Activated CD8-positive, alpha-beta T cell treated with anti-CD3 and anti-CD28 coated beads, Interleukin-2, amount 10 ng/mL, durations not matched to agents 7 days and 5 days (primary cell): Measurements from ENCODE around the gene GABRG3. TPM values are rescaled to one million over a fixed set of nuclear protein-coding genes. Genes with fewer than 3 reads are reported as not detected.

Experiments
- ATAC-seq: fragments of 150-1000 bp; cut with Tn5 transposase; one replicate; pipeline ENCODE4 v1.10.0; 2021; ENCODE audit warnings: moderate library complexity
- CTCF ChIA-PET: fragments of 350-600 bp; sonication (Branson Sonifier 250); formaldehyde crosslinking; loops from one replicate; lab custom pipeline; 2021; ENCODE audit warnings: antibody characterized with exemption; lab: Charles Lee
- POLR2A ChIA-PET: fragments of 350-600 bp; sonication (Branson Sonifier 250); formaldehyde crosslinking; loops from one replicate; lab custom pipeline; 2021; ENCODE audit warnings: antibody characterized with exemption; lab: Charles Lee
- DNase-seq: peaks from one replicate; pipeline ENCODE4 v3.0.0-alpha.2; 2020
- H3K27ac Mint-ChIP-seq: one replicate; pipeline ENCODE4 v1.8.0; 2021; ENCODE audit warnings: mild to moderate bottlenecking, mixed read lengths
- H3K27me3 Mint-ChIP-seq: one replicate; pipeline ENCODE4 v1.8.0; 2021; ENCODE audit warnings: low read depth, mixed read lengths
- H3K36me3 Mint-ChIP-seq: one replicate; pipeline ENCODE4 v1.8.0; 2021; ENCODE audit warnings: low read depth, mixed read lengths
- H3K4me1 Mint-ChIP-seq: one replicate; pipeline ENCODE4 v1.8.0; 2021; ENCODE audit warnings: low read depth, mixed read lengths
- H3K4me3 Mint-ChIP-seq: one replicate; pipeline ENCODE4 v1.8.0; 2021; ENCODE audit warnings: mild to moderate bottlenecking, mixed read lengths
- H3K9me3 Mint-ChIP-seq: one replicate; pipeline ENCODE4 v1.8.0; 2022; ENCODE audit warnings: mixed read lengths; ENCODE audit not compliant: insufficient read depth
- total RNA-seq, 2 experiments: library from RNA; stranded (reverse); gene quantifications; one replicate each; pipeline ENCODE4 v1.2.3, GENCODE V29; 2021

GABRG3 gene
- total RNA-seq, 2 experiments from 2014 or later, result not detected

DNA sequence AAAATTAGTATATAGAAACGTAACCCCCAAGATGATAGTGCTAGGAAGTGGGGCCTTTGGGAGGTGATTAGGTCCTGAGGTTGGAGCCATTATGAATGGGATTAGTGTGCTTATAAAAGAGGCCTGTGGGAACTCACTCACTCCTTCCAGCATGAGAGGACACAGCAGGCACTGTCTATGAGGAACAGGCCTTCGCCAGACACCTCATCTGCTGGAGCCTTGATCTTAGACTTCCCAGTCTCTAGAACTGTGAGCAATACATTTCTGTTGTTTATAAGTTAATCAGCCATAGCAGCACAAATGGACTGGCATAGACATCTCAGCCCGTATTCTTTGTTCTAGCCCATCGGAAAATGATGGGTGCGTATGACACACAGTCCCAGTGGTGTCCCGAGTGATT lies 152.3 kb downstream of the GABRG3 start:
- H3K27me3 Mint-ChIP-seq, result no peaks in the 10 kb centered on the region
- CTCF ChIA-PET, result no interaction called here
- no peak overlapping the region for H3K4me3 Mint-ChIP-seq
- DNase-seq (no peak), ATAC-seq (no peak)
- H3K27ac Mint-ChIP-seq, result no peak overlapping the region
- POLR2A ChIA-PET, result no interaction called here
- no peaks in the 10 kb centered on the region for H3K4me1 Mint-ChIP-seq
- H3K36me3 Mint-ChIP-seq, result no peaks in the 10 kb centered on the region
- no peaks in the 10 kb centered on the region for H3K9me3 Mint-ChIP-seq

DNA sequence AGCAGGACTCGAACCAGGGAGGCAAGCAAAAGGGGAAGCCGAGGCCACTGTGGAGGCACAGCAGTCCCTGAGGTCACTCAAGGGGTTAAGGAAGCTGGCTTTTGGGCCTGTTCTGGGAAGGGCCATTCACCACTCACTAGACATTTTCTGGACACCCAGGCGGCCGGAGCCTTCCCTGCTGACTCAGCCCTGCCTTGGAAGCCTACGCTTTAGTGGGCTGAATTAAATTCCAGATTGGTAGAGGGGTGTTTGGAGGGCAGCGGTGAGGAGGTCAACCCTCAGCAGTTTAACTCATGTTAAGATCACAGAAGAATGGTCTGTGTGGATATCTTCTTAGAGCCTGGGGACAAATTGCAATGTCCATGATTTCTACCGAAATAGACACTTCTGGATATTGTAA lies 152.8 kb downstream of the GABRG3 start:
- Mint-ChIP-seq H3K4me3 (no peak overlapping the region), H3K27me3 (no peaks in the 10 kb centered on the region), H3K27ac (no peak overlapping the region), H3K36me3 (no peaks in the 10 kb centered on the region), H3K4me1 (no peaks in the 10 kb centered on the region), H3K9me3 (no peaks in the 10 kb centered on the region)
- CTCF ChIA-PET, result no interaction called here
- no peak for ATAC-seq
- POLR2A ChIA-PET, result no interaction called here
- DNase-seq, result no peak

DNA sequence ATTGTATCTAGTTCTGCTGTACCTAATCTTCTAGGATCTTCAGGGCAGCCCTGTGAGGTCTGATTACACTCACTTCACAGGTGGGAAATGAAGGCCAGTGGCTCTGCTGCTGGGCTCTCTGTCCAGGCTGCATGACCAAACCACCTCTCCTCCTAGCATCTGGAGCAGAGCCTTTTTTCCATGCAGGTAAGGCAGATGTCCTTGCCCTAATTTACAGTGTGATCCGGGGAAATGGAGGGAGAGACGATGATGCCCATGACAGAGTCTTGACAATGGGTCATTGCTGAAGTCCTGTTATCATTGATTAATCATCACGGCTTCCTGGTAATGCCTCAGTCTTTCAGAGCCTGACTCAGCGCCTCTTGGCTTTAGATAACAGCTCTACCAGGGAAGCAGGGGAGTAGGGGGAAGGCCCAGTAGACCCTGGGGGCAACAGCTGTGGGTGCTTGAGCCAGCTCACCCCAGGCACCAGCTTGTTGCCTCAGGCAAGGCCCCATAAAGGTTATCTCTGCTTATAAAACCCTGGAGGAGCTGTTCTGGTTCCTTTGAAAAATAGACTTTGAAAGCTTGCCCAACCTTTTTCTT lies 153.4 kb downstream of the GABRG3 start:
- no peak for ATAC-seq
- CTCF ChIA-PET, result no interaction called here
- H3K9me3 Mint-ChIP-seq, result no peaks in the 10 kb centered on the region

DNA sequence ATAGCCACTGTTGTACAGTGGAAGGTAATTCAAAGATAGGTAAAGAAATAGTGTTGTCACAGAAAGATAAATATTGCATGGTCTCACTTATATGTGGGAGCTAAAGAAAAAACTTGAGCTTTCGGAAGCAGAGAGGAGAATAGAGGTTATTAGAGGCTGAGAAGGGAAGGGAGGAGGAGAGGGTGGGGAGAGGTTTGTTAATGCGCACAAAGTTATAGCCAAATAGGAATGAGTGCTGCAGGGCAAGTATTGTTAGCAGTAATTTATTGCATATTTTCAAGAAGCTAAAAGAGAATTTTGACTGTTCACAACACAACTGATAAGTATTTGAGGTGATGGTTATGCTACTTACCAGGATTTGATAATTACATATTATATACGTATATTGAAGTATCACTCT lies 154.2 kb downstream of the GABRG3 start:
- ATAC-seq (no peak), DNase-seq (no peak)
- H3K36me3 Mint-ChIP-seq, result no peaks in the 10 kb centered on the region
- no peaks in the 10 kb centered on the region for H3K9me3 Mint-ChIP-seq
- H3K4me1 Mint-ChIP-seq, result no peaks in the 10 kb centered on the region
- ChIA-PET CTCF (no interaction called here), POLR2A (no interaction called here)
- no peak overlapping the region for H3K27ac Mint-ChIP-seq
- no peak overlapping the region for H3K4me3 Mint-ChIP-seq
- H3K27me3 Mint-ChIP-seq, result no peaks in the 10 kb centered on the region

More for the DNA sequence above, 153.4 kb downstream of the GABRG3 start:
- no peaks in the 10 kb centered on the region for H3K36me3 Mint-ChIP-seq
- no peaks in the 10 kb centered on the region for H3K27me3 Mint-ChIP-seq
- no peak overlapping the region for H3K4me3 Mint-ChIP-seq
- H3K27ac Mint-ChIP-seq, result no peak overlapping the region
- POLR2A ChIA-PET, result no interaction called here
- no peaks in the 10 kb centered on the region for H3K4me1 Mint-ChIP-seq
- DNase-seq, result no peak

DNA sequence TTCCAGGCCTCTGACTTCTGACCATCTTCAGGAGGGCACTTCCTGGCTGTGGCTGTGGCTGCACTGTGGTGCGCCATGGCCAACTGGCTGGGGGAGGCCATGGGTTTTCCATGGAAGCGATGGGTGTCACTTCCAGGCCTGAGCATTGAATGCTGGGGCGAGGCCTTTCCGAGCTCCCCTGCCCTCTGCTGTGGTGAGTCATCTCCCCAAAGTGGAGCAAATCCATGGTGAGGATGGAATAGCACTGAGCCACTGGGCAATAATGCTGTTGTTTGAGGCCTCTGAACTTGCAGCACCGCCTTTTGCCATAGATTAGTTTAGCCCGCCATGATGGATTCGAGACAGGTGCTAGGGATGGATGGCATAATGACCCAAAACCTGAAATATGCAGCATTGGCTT lies 155.5 kb downstream of the GABRG3 start:
- Mint-ChIP-seq H3K9me3 (no peaks in the 10 kb centered on the region), H3K4me1 (no peaks in the 10 kb centered on the region), H3K27me3 (no peaks in the 10 kb centered on the region), H3K27ac (no peak overlapping the region), H3K4me3 (no peak overlapping the region), H3K36me3 (no peaks in the 10 kb centered on the region)
- ATAC-seq, result no peak
- POLR2A ChIA-PET, result no interaction called here
- CTCF ChIA-PET, result no interaction called here
- no peak for DNase-seq

DNA sequence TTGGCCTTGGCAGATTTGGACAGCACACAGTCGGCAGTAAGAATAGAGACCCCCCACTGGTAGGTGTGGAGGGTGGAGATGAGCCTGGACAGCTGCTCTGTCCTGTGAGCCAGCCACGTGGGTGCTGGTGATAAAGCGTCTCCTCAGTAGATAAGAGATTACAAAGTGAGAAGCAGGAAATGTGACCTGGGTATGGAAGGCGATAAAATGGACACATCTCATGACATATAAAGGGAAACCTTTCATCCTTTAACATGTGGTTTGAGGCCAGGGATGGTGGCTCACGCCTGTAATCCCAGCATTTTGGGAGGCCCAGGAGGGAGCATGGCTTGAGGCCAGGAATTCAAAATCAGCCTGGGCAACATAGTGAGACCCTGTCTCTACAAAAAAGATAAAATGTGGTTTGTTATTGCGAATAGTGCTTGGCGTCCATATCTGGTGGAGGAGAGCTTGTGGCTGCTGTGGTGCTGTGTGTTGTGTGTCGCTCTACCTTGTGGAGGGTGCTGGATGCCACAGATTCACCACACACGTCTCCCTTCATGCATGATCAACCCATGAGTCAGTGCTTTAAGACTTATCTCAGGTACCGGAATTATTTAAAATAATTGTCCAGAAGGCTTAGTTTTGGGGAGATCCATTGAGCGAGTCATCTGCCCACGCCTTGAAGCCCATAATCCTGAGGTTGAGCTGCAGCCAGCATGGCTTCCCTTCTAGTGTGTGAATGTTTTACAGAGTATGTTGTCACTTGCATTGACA lies 157.0 kb downstream of the GABRG3 start:
- Mint-ChIP-seq H3K9me3 (no peaks in the 10 kb centered on the region), H3K27me3 (no peaks in the 10 kb centered on the region), H3K27ac (no peak overlapping the region), H3K4me1 (no peaks in the 10 kb centered on the region), H3K4me3 (no peak overlapping the region), H3K36me3 (no peaks in the 10 kb centered on the region)
- ChIA-PET CTCF (no interaction called here), POLR2A (no interaction called here)
- DNase-seq (no peak), ATAC-seq (no peak)

DNA sequence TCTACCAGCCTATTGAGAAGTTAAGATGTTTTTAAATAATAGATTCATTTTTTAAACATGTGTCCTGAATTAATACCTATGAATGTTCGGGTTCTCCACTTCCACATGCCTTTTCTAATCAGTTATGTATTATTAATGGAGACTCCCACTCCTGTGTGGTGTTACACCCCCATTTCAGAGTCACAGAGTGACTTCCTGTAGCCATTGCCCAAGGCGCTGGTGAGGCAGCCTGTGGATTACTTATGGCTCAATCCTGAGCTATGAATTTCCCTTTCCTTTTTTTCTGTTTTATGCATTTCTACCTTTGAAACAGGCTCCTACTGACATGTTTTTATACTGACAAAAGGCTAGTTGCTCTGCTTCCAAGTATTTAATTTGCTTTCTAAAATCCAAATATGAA lies 162.3 kb downstream of the GABRG3 start:
- POLR2A ChIA-PET, result no interaction called here
- Mint-ChIP-seq H3K36me3 (no peaks in the 10 kb centered on the region), H3K27ac (no peak overlapping the region), H3K9me3 (no peaks in the 10 kb centered on the region), H3K4me1 (no peaks in the 10 kb centered on the region), H3K27me3 (no peaks in the 10 kb centered on the region), H3K4me3 (no peak overlapping the region)
- DNase-seq, result no peak
- no peak for ATAC-seq
- CTCF ChIA-PET, result no interaction called here

DNA sequence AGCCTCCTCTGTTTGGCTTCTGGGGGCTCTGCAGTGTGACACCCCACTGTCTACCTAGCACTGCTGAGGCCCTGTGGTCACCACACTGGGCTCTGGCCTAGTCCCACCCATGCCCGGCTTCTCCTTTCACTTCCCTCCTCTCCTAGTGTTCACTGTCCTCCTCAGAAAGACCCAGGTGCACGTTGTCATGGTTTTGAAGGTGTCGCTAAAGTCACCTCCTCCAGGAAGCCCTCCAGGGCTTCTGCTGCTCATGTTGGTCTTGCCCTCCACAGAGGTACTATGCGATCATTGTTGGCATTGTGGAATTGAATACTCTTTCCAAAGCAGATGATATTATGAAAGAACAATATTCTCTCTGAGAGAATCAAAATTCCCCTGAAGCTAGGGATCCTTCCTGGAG lies 163.5 kb downstream of the GABRG3 start:
- DNase-seq (no peak), ATAC-seq (no peak)
- ChIA-PET CTCF (no interaction called here), POLR2A (no interaction called here)
- H3K4me3 Mint-ChIP-seq, result no peak overlapping the region
- no peaks in the 10 kb centered on the region for H3K27me3 Mint-ChIP-seq
- no peaks in the 10 kb centered on the region for H3K9me3 Mint-ChIP-seq
- H3K36me3 Mint-ChIP-seq, result no peaks in the 10 kb centered on the region
- H3K27ac Mint-ChIP-seq, result no peak overlapping the region
- no peaks in the 10 kb centered on the region for H3K4me1 Mint-ChIP-seq

DNA sequence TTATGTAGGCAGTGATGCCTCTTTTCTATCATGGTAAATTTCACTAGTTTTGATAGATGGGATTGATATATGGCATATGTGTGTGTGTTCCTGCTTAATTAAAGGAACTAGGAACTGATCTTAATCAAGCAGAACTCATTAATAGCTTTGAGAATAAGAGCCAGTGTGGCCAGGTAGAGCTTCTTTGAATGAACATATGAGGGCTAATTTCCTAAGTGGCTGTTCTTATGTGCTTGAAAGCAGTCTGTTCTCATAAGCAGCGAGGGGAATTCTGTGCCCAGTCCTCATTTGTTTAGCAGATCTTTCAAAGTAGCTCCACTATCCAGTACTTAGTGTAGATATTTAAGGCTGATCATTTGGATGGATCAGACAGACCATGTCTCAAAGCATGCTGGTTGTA lies 164.2 kb downstream of the GABRG3 start:
- H3K36me3 Mint-ChIP-seq, result no peaks in the 10 kb centered on the region
- ChIA-PET CTCF (no interaction called here), POLR2A (no interaction called here)
- H3K9me3 Mint-ChIP-seq, result no peaks in the 10 kb centered on the region
- ATAC-seq (no peak), DNase-seq (no peak)
- H3K27me3 Mint-ChIP-seq, result no peaks in the 10 kb centered on the region
- no peaks in the 10 kb centered on the region for H3K4me1 Mint-ChIP-seq
- H3K27ac Mint-ChIP-seq, result no peak overlapping the region
- H3K4me3 Mint-ChIP-seq, result no peak overlapping the region

DNA sequence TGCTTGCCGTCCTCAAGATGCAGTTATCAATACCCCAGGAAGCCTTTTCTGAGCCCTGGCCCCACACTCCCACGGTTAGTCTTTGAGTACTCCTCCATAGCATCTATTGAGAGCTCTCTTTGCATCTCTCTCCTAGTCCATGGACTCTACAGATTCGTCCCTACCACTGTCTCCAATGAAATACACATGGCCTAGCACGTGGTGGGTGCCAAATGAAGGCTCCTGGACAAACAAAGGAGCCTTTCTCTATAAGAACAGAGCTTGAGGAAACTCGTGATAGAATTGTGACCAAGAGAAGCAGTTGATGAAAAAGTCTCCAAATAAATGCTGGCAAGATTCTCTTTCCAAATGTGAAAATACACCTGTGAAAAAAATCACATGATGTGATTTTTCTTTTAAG lies 166.1 kb downstream of the GABRG3 start:
- Mint-ChIP-seq H3K27me3 (no peaks in the 10 kb centered on the region), H3K36me3 (no peaks in the 10 kb centered on the region), H3K9me3 (no peaks in the 10 kb centered on the region), H3K4me1 (no peaks in the 10 kb centered on the region), H3K4me3 (no peak overlapping the region), H3K27ac (no peak overlapping the region)
- DNase-seq, result no peak
- no peak for ATAC-seq
- POLR2A ChIA-PET, result no interaction called here
- CTCF ChIA-PET, result no interaction called here

DNA sequence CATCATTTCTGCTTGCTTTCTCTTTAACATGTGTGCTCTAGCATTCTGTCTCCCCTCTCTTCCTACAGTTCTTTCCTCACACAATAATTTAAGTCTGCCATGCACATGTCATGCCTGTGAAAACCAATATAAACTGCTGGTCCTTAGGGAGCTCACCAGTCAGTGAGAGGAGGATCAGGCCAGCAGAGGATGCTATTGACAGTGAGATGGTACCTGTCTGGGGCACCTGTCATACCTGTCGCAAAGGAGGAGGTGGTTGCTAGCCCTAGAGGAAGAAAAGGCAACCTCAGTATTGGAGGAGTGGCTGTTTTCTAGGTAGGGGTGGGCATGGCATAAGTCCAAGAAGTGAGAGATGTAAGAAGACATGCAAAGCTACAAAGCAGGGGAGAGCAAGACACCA lies 194.6 kb downstream of the GABRG3 start:
- no peak overlapping the region for H3K27ac Mint-ChIP-seq
- ATAC-seq (no peak), DNase-seq (no peak)
- H3K36me3 Mint-ChIP-seq, result no peaks in the 10 kb centered on the region
- no peaks in the 10 kb centered on the region for H3K4me1 Mint-ChIP-seq
- H3K4me3 Mint-ChIP-seq, result no peak overlapping the region
- POLR2A ChIA-PET, result no interaction called here
- CTCF ChIA-PET, result no interaction called here
- no peaks in the 10 kb centered on the region for H3K27me3 Mint-ChIP-seq
- H3K9me3 Mint-ChIP-seq, result peaks cover 13% of the 10 kb centered on the region

DNA sequence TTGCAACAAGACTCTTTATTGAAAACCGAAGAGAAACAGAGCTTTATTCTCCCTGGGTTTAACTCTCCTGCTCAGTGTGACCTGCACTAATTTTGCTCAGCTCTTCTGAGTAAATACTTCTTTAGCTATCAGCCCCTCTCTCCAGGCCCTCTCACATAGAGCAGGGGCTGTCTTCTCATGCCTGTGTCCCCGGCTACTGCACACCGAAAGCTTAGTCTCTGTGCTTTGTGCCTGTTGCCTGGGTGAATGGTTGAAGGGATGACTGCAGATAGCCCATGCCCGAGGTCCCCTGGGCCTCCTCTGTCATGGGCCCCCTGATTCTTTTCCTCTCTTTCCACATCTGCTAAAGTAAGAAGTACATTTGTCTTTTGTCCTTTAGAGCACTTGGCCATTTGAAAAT lies 195.9 kb downstream of the GABRG3 start:
- ATAC-seq (no peak), DNase-seq (no peak)
- H3K4me1 Mint-ChIP-seq, result no peaks in the 10 kb centered on the region
- POLR2A ChIA-PET, result no interaction called here
- no peaks in the 10 kb centered on the region for H3K27me3 Mint-ChIP-seq
- CTCF ChIA-PET, result no interaction called here
- no peaks in the 10 kb centered on the region for H3K36me3 Mint-ChIP-seq
- H3K4me3 Mint-ChIP-seq, result no peak overlapping the region
- peaks cover 16% of the 10 kb centered on the region for H3K9me3 Mint-ChIP-seq
- no peak overlapping the region for H3K27ac Mint-ChIP-seq

DNA sequence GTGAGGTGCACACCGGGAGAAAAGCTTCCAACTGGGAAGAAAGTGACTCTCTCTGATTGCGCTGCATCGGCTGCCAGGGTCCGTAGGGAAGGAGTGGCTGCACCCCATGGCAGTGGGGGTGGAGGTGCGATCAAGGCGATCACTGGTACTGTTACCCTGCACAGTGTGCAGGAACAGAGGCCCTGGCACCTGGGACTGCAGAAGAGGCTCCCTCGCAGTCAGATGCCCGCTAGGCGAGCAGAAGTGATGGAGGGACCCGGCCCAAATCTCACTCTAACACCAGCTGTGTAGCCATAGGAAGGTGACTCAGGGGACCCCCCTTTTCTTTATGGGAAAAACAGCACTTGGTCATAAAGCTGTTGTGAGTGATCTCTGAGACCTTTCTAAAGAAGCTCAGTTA lies 196.8 kb downstream of the GABRG3 start:
- no peaks in the 10 kb centered on the region for H3K36me3 Mint-ChIP-seq
- peaks cover 16% of the 10 kb centered on the region for H3K9me3 Mint-ChIP-seq
- H3K4me3 Mint-ChIP-seq, result no peak overlapping the region
- H3K4me1 Mint-ChIP-seq, result no peaks in the 10 kb centered on the region
- no peaks in the 10 kb centered on the region for H3K27me3 Mint-ChIP-seq
- CTCF ChIA-PET, result no interaction called here
- ATAC-seq (no peak), DNase-seq (no peak)
- no peak overlapping the region for H3K27ac Mint-ChIP-seq
- POLR2A ChIA-PET, result no interaction called here
